PC-3 (cell line): ENCODE measurements around the gene CTNNA2. TPM values are rescaled to one million over a fixed set of nuclear protein-coding genes. Genes with fewer than 3 reads are reported as not detected.

ENCODE experiments used
- ATAC-seq: fragments of 200-7000 bp; cut with Tn5 transposase; 2 replicates; pipeline ENCODE4 v1.9.1; 2020; ENCODE audit warnings: mild to moderate bottlenecking, moderate library complexity
- BruUV-seq: library from RNA; stranded (reverse); fragments of 400-500 nt; replicated peaks from 2 replicates; lab custom pipeline; 2021; lab: Mats Ljungman, UMichigan
- CTCF ChIA-PET: fragments of 300-600 bp; sonication (Branson Sonifier 250); formaldehyde crosslinking; loops from one replicate; lab custom pipeline; 2022; ENCODE audit warnings: antibody characterized with exemption; lab: Charles Lee
- POLR2A ChIA-PET: fragments of 300-600 bp; sonication (Branson Sonifier 250); formaldehyde crosslinking; loops from one replicate; lab custom pipeline; 2022; ENCODE audit warnings: antibody characterized with exemption; ENCODE audit not compliant: unreplicated experiment; lab: Charles Lee
- DNase-seq: peaks from one replicate; pipeline ENCODE4 v3.0.0-alpha.2; 2015
- H2AFZ ChIP-seq: fragments of 300-600 bp; sonication (generic); 2 replicates; pipeline ENCODE4 v1.6.0; 2016; ENCODE audit warnings: antibody characterized with exemption, low read length
- H3F3A ChIP-seq: fragments of 300-600 bp; sonication (generic); one replicate; pipeline ENCODE4 v1.6.0; 2017; ENCODE audit warnings: antibody characterized with exemption, low read length, control low read depth, mild to moderate bottlenecking; ENCODE audit not compliant: unreplicated experiment
- H3K27ac ChIP-seq: fragments of 300-600 bp; sonication (generic); 2 replicates; pipeline ENCODE4 v1.5.1; 2016; ENCODE audit warnings: mild to moderate bottlenecking, low read length
- H3K27me3 ChIP-seq: fragments of 300-600 bp; sonication (generic); 2 replicates; pipeline ENCODE4 v1.6.1; 2016; ENCODE audit warnings: low read length, mixed read lengths
- H3K36me3 ChIP-seq: fragments of 300-600 bp; sonication (generic); 2 replicates; pipeline ENCODE4 v1.6.1; 2016; ENCODE audit warnings: low read depth, mixed run types, low read length, mixed read lengths
- H3K4me1 ChIP-seq: fragments of 300-600 bp; sonication (generic); 2 replicates; pipeline ENCODE4 v1.5.1; 2016; ENCODE audit warnings: low read length; ENCODE audit not compliant: insufficient read depth
- H3K4me2 ChIP-seq: fragments of 300-600 bp; sonication (generic); 2 replicates; pipeline ENCODE4 v1.6.0; 2016; ENCODE audit warnings: low read length
- H3K4me3 ChIP-seq: fragments of 300-600 bp; sonication (generic); 2 replicates; pipeline ENCODE4 v1.5.1; 2016; ENCODE audit warnings: mild to moderate bottlenecking, low read length, mixed read lengths
- H3K79me2 ChIP-seq: fragments of 300-600 bp; sonication (generic); 2 replicates; pipeline ENCODE4 v1.6.1; 2017; ENCODE audit warnings: low read length, mixed read lengths
- H3K9ac ChIP-seq: fragments of 300-600 bp; sonication (generic); 2 replicates; pipeline ENCODE4 v1.6.0; 2016; ENCODE audit warnings: mild to moderate bottlenecking, low read length
- H3K9me2 ChIP-seq: fragments of 300-600 bp; sonication (generic); replicated peaks from 2 replicates; pipeline ENCODE4 v1.6.1; 2016; ENCODE audit warnings: mixed run types, low read length, mixed read lengths
- H3K9me3 ChIP-seq: fragments of 300-600 bp; sonication (generic); 2 replicates; pipeline ENCODE4 v1.6.1; 2016; ENCODE audit warnings: low read length, mixed read lengths
- H4K20me1 ChIP-seq: fragments of 300-600 bp; sonication (generic); 2 replicates; pipeline ENCODE4 v1.6.1; 2016; ENCODE audit warnings: low read length, mixed read lengths
- EZH2 ChIP-seq: fragments of 300-600 bp; sonication (generic); IDR thresholded peaks from one replicate; pipeline ENCODE4 v1.6.1; 2017; ENCODE audit warnings: antibody characterized with exemption, mild to moderate bottlenecking, low read length; ENCODE audit not compliant: unreplicated experiment
- EZH2phosphoT487 ChIP-seq: fragments of 300-600 bp; sonication (generic); IDR thresholded peaks from 2 replicates; pipeline ENCODE4 v1.6.1; 2018; ENCODE audit warnings: mild to moderate bottlenecking, antibody characterized with exemption, low read length, borderline replicate concordance
- intact Hi-C: fragments of 100-400 bp; cut with micrococcal nuclease; formaldehyde crosslinking; loops from 2 replicates; pipeline ENCODE4 v1.9.0; 2023
- total RNA-seq: library from RNA; depleted of rRNA; stranded (reverse); fragments of >200 nt; gene quantifications from 2 replicates; pipeline ENCODE4 v1.2.3, GENCODE V29; 2014
- TF ChIP-seq, protein P1 (sequence below): fragments of 300-600 bp; sonication (generic); conservative IDR thresholded peaks from 2 replicates; pipeline ENCODE4 v1.5.1; 2017; ENCODE audit warnings: antibody characterized with exemption, low read depth, mild to moderate bottlenecking, low read length

CTNNA2 gene
- total RNA-seq, 1 experiment from 2014 or later = not detected

- Histone ChIP-seq H3K36me3 (no peaks in the 10 kb centered on the region), H4K20me1 (no peaks in the 10 kb centered on the region), H2AFZ (no peak overlapping the region), H3K9me3 (no peaks in the 10 kb centered on the region), H3K79me2 (no peaks in the 10 kb centered on the region), H3F3A (no peaks in the 10 kb centered on the region), H3K4me1 (no peaks in the 10 kb centered on the region), H3K27me3 (no peaks in the 10 kb centered on the region), H3K4me2 (no peak overlapping the region), H3K4me3 (no peak overlapping the region), H3K9ac (no peak overlapping the region), H3K9me2 (no peaks in the 10 kb centered on the region), H3K27ac (no peak overlapping the region)
- intact Hi-C loops = no loop called here
- ChIA-PET CTCF (no interaction called here), POLR2A (no interaction called here)
- TF ChIP-seq EZH2 (no peak), EZH2phosphoT487 (no peak)
- TF ChIP-seq, protein P1, sequence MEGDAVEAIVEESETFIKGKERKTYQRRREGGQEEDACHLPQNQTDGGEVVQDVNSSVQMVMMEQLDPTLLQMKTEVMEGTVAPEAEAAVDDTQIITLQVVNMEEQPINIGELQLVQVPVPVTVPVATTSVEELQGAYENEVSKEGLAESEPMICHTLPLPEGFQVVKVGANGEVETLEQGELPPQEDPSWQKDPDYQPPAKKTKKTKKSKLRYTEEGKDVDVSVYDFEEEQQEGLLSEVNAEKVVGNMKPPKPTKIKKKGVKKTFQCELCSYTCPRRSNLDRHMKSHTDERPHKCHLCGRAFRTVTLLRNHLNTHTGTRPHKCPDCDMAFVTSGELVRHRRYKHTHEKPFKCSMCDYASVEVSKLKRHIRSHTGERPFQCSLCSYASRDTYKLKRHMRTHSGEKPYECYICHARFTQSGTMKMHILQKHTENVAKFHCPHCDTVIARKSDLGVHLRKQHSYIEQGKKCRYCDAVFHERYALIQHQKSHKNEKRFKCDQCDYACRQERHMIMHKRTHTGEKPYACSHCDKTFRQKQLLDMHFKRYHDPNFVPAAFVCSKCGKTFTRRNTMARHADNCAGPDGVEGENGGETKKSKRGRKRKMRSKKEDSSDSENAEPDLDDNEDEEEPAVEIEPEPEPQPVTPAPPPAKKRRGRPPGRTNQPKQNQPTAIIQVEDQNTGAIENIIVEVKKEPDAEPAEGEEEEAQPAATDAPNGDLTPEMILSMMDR = no peak
- no peak for DNase-seq
- ATAC-seq = no peak
- BruUV-seq = no TSS peak
Measured at GRCh38 chr2:79975791-79976565, 463.1 kb downstream of the CTNNA2 start.

DNA sequence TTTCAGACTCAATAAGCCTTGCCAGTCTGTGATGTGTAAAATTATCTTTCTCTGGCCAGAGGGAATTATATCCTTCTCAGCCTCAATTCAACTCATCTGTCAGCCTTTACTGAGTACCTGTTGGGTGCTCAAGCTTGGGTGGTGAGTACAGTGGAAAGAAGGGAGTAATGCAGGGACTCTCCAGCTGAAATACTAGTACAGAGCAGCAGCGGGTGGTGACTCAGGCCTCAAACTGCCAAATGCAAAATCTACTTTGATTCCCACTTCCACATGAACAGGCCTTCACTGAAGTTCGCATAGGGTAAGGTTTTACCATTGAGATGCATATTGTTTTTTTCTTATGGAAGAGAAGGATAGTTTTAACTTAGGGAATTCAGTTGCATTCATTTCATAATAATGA, 464.9 kb downstream of the CTNNA2 start:
- Histone ChIP-seq H4K20me1 (no peaks in the 10 kb centered on the region), H3K27ac (no peak overlapping the region), H3K9me3 (no peaks in the 10 kb centered on the region), H3F3A (no peaks in the 10 kb centered on the region), H3K4me2 (no peak overlapping the region), H3K9ac (no peak overlapping the region), H3K4me3 (no peak overlapping the region), H3K9me2 (no peaks in the 10 kb centered on the region), H3K4me1 (no peaks in the 10 kb centered on the region), H3K36me3 (no peaks in the 10 kb centered on the region), H2AFZ (no peak overlapping the region), H3K27me3 (no peaks in the 10 kb centered on the region), H3K79me2 (no peaks in the 10 kb centered on the region)
- DNase-seq (no peak), ATAC-seq (no peak)
- intact Hi-C loops = no loop called here
- ChIA-PET CTCF (no interaction called here), POLR2A (no interaction called here)
- BruUV-seq = no TSS peak
- TF ChIP-seq EZH2phosphoT487 (no peak), EZH2 (no peak)
- TF ChIP-seq, protein P1 = no peak

DNA sequence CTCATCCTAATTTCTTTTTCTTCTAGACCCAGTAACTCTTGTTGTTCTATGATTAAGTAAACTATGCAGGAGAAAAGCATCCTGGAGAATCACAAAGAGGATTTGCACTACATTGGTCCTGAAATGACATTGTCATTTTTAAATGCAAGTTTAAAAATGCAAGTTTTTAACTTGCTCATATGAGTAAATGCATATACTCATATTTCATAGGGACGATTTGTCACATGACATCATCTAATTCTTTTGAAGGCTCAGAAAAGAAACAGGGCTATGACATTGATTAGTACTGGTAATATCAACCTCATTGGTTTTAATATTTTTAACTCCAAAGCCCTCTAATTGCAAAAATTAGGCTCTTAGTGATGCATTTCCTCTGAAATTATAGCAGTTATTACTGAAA, 467.3 kb downstream of the CTNNA2 start:
- Histone ChIP-seq H3K4me3 (no peak overlapping the region), H3K4me1 (no peaks in the 10 kb centered on the region), H3K9ac (no peak overlapping the region), H3K9me3 (no peaks in the 10 kb centered on the region), H3K27me3 (no peaks in the 10 kb centered on the region), H3K9me2 (no peaks in the 10 kb centered on the region), H3K27ac (no peak overlapping the region), H4K20me1 (no peaks in the 10 kb centered on the region), H3F3A (no peaks in the 10 kb centered on the region), H2AFZ (no peak overlapping the region), H3K79me2 (no peaks in the 10 kb centered on the region), H3K4me2 (no peak overlapping the region), H3K36me3 (no peaks in the 10 kb centered on the region)
- intact Hi-C loops = no loop called here
- CTCF ChIA-PET = no interaction called here
- BruUV-seq = no TSS peak
- POLR2A ChIA-PET = no interaction called here
- TF ChIP-seq EZH2phosphoT487 (no peak), EZH2 (no peak)
- TF ChIP-seq, protein P1 = no peak
- no peak for DNase-seq
- no peak for ATAC-seq
